Activated T-helper 2 cell treated with anti-CD3 and anti-CD28 coated beads, Interferon-gamma antibody, Interleukin-2, Interleukin-4, amounts not matched to agents 10 μg/mL and 5 μg/mL and 100 μg/mL, durations not matched to agents 14 hours and 24 hours and 36 hours (primary cell): ENCODE results near the gene PDIA4. TPM values are rescaled to one million over a fixed set of nuclear protein-coding genes. Genes with fewer than 3 reads are reported as not detected.
"Not testable (repeated sequence)": the region's sequence is repeated elsewhere in the genome, so short reads cannot be mapped to it uniquely, and the experiment has no call there.

ENCODE experiments used
- DNase-seq: peaks from one replicate; pipeline ENCODE4 v3.0.0; 2021; ENCODE audit warnings: low spot score
- H3K27ac Mint-ChIP-seq: one replicate; pipeline ENCODE4 v1.8.0; 2021; ENCODE audit warnings: mixed read lengths
- H3K27me3 Mint-ChIP-seq: one replicate; pipeline ENCODE4 v1.8.0; 2021; ENCODE audit warnings: low read depth, mixed read lengths
- H3K36me3 Mint-ChIP-seq: one replicate; pipeline ENCODE4 v1.8.0; 2021; ENCODE audit warnings: low read depth, mixed read lengths
- H3K4me1 Mint-ChIP-seq: one replicate; pipeline ENCODE4 v1.8.0; 2021; ENCODE audit warnings: low read depth, mixed read lengths
- H3K4me3 Mint-ChIP-seq: one replicate; pipeline ENCODE4 v1.8.0; 2021; ENCODE audit warnings: low read depth, mild to moderate bottlenecking, moderate library complexity, mixed read lengths
- H3K9me3 Mint-ChIP-seq: one replicate; pipeline ENCODE4 v1.8.0; 2021; ENCODE audit warnings: mixed read lengths
- intact Hi-C: fragments of 100-400 bp; cut with micrococcal nuclease; formaldehyde crosslinking; loops from one replicate; pipeline ENCODE4 v1.15.1; 2023
- total RNA-seq: library from RNA; stranded (reverse); gene quantifications from 2 replicates; pipeline ENCODE4 v1.2.3, GENCODE V29; 2022

PDIA4 gene
- total RNA-seq: 155 and 159 TPM in 2 replicates

GRCh38 chr7:149028346-149029109 is at the start of gene PDIA4:
Gene PDIA4 (minus strand): TSS chr7:149028505. CDS start chr7:149028408, 97 bp downstream.
- Mint-ChIP-seq H3K4me1 (peaks cover 32% of the 10 kb centered on the region), H3K9me3 (no peaks in the 10 kb centered on the region), H3K4me3 (peak within 1 kb of the TSS; percentile 98), H3K27me3 (peaks cover 2% of the 10 kb centered on the region), H3K27ac (peak within 1 kb of the TSS; percentile 93), H3K36me3 (peaks cover 31% of the 10 kb centered on the region)
- peak; percentile 100 for DNase-seq
- intact Hi-C loops: loop anchor here (1.0 to 10.0 kb wide), 10 partner anchors 37 to 686 kb away; partner anchors contain the start of genes CUL1, EZH2, ZNF398 and ZNF425

GRCh38 chr7:149077594-149077993 is 49.3 kb upstream of the PDIA4 start:
- Mint-ChIP-seq H3K9me3 (no peaks in the 10 kb centered on the region), H3K4me3 (no peak overlapping the region), H3K27me3 (no peaks in the 10 kb centered on the region), H3K4me1 (peaks cover 5% of the 10 kb centered on the region), H3K36me3 (peaks cover 34% of the 10 kb centered on the region), H3K27ac (no peak overlapping the region)
- no peak for DNase-seq
- intact Hi-C loops: no loop called here

- H3K27me3 Mint-ChIP-seq: no peaks in the 10 kb centered on the region
- DNase-seq: no peak
- no peak overlapping the region for H3K27ac Mint-ChIP-seq
- H3K9me3 Mint-ChIP-seq: no peaks in the 10 kb centered on the region
- intact Hi-C loops: no loop called here
- H3K4me3 Mint-ChIP-seq: no peak overlapping the region
- H3K36me3 Mint-ChIP-seq: peaks cover 41% of the 10 kb centered on the region
- H3K4me1 Mint-ChIP-seq: peaks cover 5% of the 10 kb centered on the region
Measured at GRCh38 chr7:149075286-149075685, 47.0 kb upstream of the PDIA4 start.

GRCh38 chr7:149074116-149074885 is 46.0 kb upstream of the PDIA4 start:
- Mint-ChIP-seq H3K9me3 (no peaks in the 10 kb centered on the region), H3K27me3 (no peaks in the 10 kb centered on the region), H3K27ac (no peak overlapping the region), H3K4me3 (no peak overlapping the region), H3K4me1 (peaks cover 5% of the 10 kb centered on the region), H3K36me3 (peaks cover 45% of the 10 kb centered on the region)
- intact Hi-C loops: no loop called here
- no peak for DNase-seq

GRCh38 chr7:149072438-149072775 is 44.1 kb upstream of the PDIA4 start:
- H3K36me3 Mint-ChIP-seq: peaks cover 44% of the 10 kb centered on the region
- intact Hi-C loops: no loop called here

GRCh38 chr7:149071641-149072437 is 43.5 kb upstream of the PDIA4 start:
- peak; percentile 49 for DNase-seq
- Mint-ChIP-seq H3K4me1 (peaks cover 5% of the 10 kb centered on the region), H3K27ac (peak overlapping the region; percentile 17), H3K4me3 (peak overlapping the region; percentile 52), H3K27me3 (no peaks in the 10 kb centered on the region), H3K9me3 (no peaks in the 10 kb centered on the region), H3K36me3 (peaks cover 40% of the 10 kb centered on the region)
- intact Hi-C loops: no loop called here

More at GRCh38 chr7:149072438-149072775, 44.1 kb upstream of the PDIA4 start:
- H3K9me3 Mint-ChIP-seq: no peaks in the 10 kb centered on the region
- peaks cover 5% of the 10 kb centered on the region for H3K4me1 Mint-ChIP-seq
- H3K27me3 Mint-ChIP-seq: no peaks in the 10 kb centered on the region
- no peak for DNase-seq
- no peak overlapping the region for H3K27ac Mint-ChIP-seq
- H3K4me3 Mint-ChIP-seq: peak overlapping the region; percentile 52

GRCh38 chr7:149071182-149071635 is 42.9 kb upstream of the PDIA4 start:
- Mint-ChIP-seq H3K9me3 (no peaks in the 10 kb centered on the region), H3K4me3 (no peak overlapping the region), H3K4me1 (peaks cover 5% of the 10 kb centered on the region), H3K27ac (no peak overlapping the region), H3K27me3 (no peaks in the 10 kb centered on the region), H3K36me3 (peaks cover 37% of the 10 kb centered on the region)
- no peak for DNase-seq
- intact Hi-C loops: no loop called here

- no peak for DNase-seq
- Mint-ChIP-seq H3K9me3 (no peaks in the 10 kb centered on the region), H3K4me3 (no peak overlapping the region), H3K36me3 (peaks cover 37% of the 10 kb centered on the region), H3K4me1 (peaks cover 5% of the 10 kb centered on the region), H3K27me3 (no peaks in the 10 kb centered on the region), H3K27ac (no peak overlapping the region)
- intact Hi-C loops: no loop called here
Measured at GRCh38 chr7:149070372-149071125, 42.2 kb upstream of the PDIA4 start.

GRCh38 chr7:149067869-149068268 is 39.6 kb upstream of the PDIA4 start:
- Mint-ChIP-seq H3K27me3 (no peaks in the 10 kb centered on the region), H3K4me3 (no peak overlapping the region), H3K4me1 (peaks cover 5% of the 10 kb centered on the region), H3K9me3 (no peaks in the 10 kb centered on the region), H3K27ac (no peak overlapping the region), H3K36me3 (peaks cover 26% of the 10 kb centered on the region)
- intact Hi-C loops: no loop called here
- DNase-seq: no peak

- no peak overlapping the region for H3K27ac Mint-ChIP-seq
- H3K27me3 Mint-ChIP-seq: no peaks in the 10 kb centered on the region
- no peak for DNase-seq
- intact Hi-C loops: no loop called here
- H3K4me3 Mint-ChIP-seq: peak overlapping the region; percentile 55
- H3K9me3 Mint-ChIP-seq: no peaks in the 10 kb centered on the region
- H3K4me1 Mint-ChIP-seq: peaks cover 5% of the 10 kb centered on the region
- peaks cover 5% of the 10 kb centered on the region for H3K36me3 Mint-ChIP-seq
Measured at GRCh38 chr7:149063476-149063875, 35.2 kb upstream of the PDIA4 start.

GRCh38 chr7:149062217-149062899 is 34.1 kb upstream of the PDIA4 start:
- H3K4me1 Mint-ChIP-seq, H3K4me3 Mint-ChIP-seq: not testable (repeated sequence)

More at GRCh38 chr7:149062217-149062899, 34.1 kb upstream of the PDIA4 start:
- H3K9me3 Mint-ChIP-seq, H3K27ac Mint-ChIP-seq, H3K36me3 Mint-ChIP-seq, DNase-seq, H3K27me3 Mint-ChIP-seq, intact Hi-C loops: not testable (repeated sequence)
